Hematopoietic multipotent progenitor cell treated with erythropoietin and hydrocortisone succinate and interleukin-3 and kit ligand, for 8 days (in vitro differentiated cells): ENCODE results near the gene CLDN19.
A peak's percentile ranks its signal among the peaks of the same experiment; 100 is the strongest.

ENCODE experiments used
- DNase-seq: peaks from one replicate; pipeline ENCODE4 v3.0.0-alpha.2; 2015

The CLDN19 gene

DNA sequence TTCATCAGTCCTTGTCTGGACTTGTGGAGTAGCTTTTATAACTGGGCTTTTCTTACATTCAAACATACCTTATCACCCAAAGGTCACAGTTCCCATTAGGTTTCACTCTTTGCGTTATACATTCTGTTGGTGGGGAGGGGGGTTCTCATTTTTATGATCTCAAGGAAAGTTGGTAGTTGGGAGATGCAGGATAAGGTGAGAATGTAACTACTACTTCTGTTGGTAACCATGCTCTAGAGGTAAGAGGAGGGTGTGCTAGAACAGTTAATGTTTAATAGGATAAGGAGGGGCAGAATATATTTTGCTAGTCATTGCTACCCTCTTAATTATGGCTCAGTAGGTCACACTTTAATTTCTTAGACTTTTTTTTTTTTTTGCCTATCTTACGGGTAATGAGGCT lies 47.1 kb downstream of the CLDN19 start:
- no peak for DNase-seq

- no peak for DNase-seq
Observed at GRCh38 chr1:42692461-42692860, 47.6 kb downstream of the CLDN19 start.

DNA sequence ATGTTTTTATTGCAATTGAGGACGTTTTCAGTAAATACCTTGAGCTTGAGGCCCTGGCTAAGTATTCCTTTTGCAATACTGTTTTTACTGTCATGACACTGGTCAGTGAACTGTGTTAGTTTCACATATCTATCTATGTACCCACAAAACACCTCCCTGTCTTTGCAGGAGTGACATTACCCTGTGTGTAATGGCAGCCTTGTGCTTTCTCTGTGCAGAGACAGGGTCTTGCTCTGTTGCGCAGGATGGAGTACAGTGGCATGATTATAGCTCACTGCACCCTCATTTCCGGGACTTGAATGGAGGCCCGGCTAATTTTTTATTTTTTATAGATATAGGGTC lies 48.9 kb downstream of the CLDN19 start:
- no peak for DNase-seq

GRCh38 chr1:42690477-42691156 lies 49.4 kb downstream of the CLDN19 start:
- no peak for DNase-seq

- no peak for DNase-seq
Observed at GRCh38 chr1:42689912-42690311, 50.1 kb downstream of the CLDN19 start.

GRCh38 chr1:42686418-42686817 lies 53.6 kb downstream of the CLDN19 start:
- peak; percentile 91 for DNase-seq

GRCh38 chr1:42684139-42684538 lies 55.9 kb downstream of the CLDN19 start:
- DNase-seq: peak; percentile 67
